HG03135 (cell line): Measurements from ENCODE around the gene CNTNAP5.

Source experiments
- ATAC-seq: cut with Tn5 transposase; IDR thresholded peaks from one replicate; pipeline ENCODE4 v1.9.1; 2021; ENCODE audit warnings: mild to moderate bottlenecking, moderate library complexity; ENCODE audit not compliant: unreplicated experiment

Gene CNTNAP5

DNA sequence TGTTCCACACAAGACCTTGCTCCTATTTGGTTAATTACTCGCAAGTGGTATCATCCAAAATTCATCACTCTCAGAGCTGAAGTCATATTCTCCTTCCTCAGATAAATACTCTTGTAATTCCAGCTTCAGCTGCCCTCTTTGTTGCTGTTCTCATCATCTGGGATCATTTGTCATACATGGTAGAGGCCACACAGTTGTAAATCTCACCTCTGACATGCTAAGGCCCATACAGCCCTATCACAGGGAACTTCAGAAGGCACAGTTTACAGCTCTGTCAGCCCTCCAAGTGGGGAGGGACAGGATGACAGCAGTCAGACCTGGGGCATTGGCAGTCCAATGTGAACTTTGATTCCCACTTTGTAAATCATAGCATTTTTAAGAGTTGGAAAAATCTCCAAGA lies 399.0 kb downstream of the CNTNAP5 start:
- no peak for ATAC-seq

DNA sequence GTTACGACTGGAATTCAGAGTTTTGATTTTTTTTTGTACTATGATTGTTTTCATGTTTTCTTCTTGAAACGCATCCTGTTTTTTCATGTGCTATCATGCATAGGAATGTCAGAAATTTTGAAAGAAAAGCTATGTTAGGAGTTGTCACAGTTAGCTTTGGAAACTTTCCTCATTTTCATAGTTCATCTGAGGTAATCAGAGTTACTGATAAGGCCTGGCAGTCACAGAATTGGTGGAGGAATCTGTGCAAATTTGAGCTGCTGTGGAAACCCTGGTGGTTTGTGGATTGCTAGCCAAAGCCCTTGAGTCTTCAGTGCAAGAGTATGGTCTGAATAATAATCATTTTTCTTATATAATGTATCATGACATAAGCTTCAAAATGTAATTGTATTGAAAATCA lies 401.0 kb downstream of the CNTNAP5 start:
- ATAC-seq = no peak

DNA sequence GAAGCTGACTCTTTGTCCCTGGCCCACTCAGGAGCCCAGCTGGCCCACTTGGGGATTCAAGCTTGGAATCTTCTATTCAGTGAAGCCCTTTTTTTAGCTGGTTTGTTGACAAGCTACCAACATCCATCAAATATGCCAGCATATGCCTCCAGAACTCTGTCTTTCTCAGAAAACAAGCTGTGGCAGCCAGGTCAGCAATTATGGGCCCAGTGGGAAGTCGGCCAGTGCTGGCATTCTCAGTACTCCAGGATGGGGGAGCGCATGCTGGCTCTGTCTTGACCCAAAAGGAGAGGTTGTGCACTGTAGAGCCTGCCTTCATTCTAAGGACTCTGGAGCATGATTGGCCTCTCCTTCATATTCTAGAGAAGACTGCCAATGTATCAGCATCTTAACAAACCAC lies 401.5 kb downstream of the CNTNAP5 start:
- ATAC-seq = no peak

DNA sequence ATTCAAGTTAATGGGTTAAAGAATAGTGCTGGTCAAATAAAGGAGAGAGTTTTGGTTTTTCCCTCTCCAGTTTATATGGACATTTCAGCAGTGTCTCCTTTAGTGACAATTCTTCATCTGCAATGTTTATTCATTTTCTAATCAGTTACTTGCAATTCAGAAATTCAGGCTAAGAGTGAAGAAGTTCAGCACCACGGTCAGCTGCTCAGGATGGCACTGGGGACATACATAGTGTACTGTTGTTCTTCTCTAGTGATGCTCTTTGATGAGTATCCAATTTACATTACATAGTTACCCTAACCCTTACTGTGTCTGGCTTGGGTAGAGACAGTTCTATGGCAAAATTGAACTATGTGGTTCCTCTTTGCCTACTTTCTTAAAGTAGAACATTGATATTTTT lies 412.7 kb downstream of the CNTNAP5 start:
- ATAC-seq = no peak

DNA sequence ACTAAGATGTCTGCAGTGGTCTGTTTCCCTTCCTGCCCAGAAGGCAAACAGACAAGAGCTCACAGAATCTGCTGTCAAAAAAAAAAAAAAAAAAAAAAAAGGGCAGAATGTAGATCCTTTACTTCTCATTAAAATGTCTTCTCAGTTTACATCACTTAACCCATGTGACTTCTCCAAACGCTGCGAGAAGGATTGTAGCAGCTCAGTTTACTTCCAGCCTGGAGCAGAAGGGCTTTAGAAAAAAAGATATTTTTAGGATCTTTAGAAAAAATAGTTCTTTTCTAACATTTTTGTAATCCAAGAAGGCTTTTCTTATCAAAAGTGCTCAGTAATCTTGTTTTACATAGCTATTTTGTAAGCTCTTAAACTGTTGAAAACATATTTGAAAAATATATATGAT lies 425.4 kb downstream of the CNTNAP5 start:
- ATAC-seq = no peak

DNA sequence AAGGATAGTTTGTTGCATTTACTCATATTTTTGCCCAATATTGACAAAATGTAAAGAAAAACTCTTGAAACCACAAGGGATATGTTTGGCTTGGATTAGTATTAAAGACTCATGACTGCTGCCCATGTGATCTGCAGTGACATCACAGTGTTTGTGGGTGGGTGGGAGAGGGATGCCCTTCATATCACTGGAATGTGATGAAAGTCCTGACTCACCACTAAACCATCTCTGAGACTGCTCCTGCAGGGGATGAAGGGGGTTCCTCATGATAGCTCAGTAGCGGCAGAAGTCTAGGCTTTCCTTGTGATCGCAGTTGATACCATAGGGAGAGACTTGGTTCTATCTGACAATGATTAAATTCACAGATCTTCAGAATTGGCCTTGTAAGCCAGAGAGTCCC lies 451.2 kb downstream of the CNTNAP5 start:
- no peak for ATAC-seq

DNA sequence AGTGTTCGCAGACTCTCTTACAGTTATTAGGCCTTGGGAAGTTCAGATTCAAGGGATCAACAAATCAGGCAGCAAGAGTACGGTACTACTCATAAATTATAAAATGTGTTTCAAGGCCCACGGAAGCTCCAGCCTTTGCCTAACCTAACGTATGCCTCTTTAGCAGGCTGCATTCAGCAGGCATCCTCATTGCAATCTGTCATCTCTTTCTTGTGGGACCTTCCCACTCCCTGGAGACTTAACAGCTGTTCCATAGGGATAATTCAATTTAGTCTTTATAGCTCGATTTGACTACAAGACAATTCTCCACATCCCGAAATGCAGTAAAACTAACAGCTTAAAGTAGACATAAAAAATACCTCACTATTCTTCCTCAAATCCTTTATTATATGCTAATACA lies 453.7 kb downstream of the CNTNAP5 start:
- no peak for ATAC-seq

DNA sequence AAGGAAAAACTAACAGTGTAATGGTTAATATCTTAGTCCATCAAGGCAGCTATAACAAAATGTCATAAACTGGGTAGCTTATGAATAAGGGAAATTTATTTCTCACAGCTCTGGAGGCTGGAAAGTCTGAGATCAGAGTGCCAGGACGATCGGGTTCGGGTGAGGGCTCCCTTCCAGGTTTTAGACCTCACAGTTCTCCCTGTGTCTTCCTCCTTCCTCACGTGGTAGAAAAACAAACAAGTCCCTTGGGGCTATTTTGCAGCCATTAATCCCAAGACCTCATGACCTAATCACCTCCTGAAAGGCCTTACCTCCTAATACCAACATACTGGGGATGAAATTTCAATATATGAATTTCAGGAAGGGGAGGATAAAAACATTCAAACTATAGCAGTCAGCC lies 455.9 kb downstream of the CNTNAP5 start:
- ATAC-seq = no peak

DNA sequence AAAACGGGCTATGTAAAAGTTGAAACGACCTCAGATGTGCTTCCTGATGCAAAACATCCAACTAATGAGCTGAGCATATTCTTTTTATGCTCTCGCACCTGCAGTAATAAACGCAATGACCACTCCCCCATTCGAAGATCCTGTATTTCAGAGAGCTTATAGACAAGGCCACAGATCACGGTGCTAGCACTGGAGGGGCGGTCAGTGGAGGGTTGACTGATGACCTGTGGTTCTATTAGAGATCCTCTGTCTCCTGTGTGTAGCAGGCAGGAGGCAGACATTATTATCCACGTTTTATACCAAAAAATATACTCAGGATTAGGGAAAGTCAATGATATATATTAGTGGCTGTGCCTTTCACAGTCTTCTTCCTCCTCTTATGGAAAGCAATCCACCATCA lies 457.0 kb downstream of the CNTNAP5 start:
- ATAC-seq = no peak

DNA sequence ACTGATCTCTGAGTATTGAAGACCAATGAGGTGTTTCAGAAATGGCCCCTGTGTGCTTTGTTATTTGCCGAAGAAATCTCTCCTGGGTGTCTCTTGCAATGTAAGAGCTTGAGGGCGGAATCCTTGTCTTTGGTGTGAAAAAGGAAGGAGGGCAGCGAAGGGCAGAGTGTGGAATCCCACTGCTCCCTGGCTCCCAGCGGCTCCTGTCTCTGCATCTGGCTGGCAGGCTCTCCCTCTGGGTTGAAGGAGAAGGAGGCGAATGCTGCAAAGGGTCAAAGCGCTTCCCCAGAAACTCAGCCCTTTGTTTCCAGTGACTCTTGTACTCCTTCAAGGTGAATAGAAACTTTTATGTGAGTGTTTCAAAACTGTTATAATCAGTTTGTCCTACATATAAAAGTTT lies 457.5 kb downstream of the CNTNAP5 start:
- no peak for ATAC-seq

DNA sequence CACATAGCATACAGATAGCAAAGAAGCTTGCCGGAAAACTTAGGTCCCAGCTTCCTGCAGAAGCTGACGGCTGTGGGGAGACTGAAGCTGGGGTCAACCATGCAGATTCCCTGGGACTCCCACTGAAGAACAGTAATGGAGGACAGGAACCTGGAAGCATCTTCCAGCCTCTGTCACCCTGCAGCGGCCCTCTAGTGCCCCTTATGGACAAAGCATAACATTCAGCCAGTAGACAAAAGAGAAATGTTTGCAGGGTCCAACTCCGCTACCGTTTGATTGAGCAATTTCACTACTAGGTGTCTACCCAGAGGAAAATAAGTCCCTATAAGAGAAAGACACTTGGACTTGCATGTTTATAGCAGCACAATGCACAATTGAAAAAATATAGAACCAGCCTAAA lies 460.6 kb downstream of the CNTNAP5 start:
- no peak for ATAC-seq

DNA sequence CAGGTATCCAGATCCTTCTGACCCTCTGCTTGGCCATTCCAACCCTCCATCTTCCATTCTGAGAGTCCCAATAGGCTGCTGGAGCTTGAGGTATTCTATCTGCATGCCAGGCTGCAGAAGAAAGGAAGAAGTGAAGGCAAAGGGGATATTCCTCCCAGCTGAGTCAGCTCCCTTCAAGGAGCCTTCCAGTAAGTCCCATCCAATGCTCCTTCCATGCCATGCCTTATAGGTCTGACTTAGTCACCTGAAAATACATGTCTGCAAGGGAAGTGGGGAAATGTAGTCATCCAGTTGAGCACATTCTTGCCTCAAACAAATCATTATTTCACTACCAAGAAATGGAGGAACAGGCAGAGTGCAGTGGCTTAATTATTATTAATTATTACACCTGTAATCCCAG lies 464.6 kb downstream of the CNTNAP5 start:
- no peak for ATAC-seq

DNA sequence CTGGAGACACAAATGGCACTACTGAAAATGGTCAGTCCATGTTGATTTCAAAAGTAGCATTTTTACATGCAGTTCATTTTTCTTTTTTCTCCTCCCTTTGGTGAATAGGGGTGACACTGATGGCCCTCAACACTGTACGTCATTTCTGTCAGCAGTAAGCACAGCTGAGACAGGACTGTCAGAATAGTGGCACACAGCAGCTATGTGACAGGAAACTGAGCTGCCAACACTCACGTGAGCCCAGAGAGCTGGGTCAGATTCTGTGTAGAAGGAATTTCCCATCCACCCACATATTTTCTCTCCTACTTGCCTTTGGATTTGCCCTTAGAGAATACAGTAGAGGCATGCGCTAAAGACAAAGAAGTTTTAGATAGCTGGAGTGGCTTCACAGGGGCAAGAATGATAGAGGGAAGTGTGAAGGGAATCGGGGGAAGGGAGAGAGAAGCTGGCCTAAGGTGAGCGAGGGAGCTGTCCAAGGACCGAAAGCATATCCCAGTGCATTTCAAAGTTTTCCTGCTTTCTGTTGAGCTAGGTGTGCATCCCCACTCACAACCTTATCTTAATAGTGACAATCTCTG lies 476.6 kb downstream of the CNTNAP5 start:
- no peak for ATAC-seq

DNA sequence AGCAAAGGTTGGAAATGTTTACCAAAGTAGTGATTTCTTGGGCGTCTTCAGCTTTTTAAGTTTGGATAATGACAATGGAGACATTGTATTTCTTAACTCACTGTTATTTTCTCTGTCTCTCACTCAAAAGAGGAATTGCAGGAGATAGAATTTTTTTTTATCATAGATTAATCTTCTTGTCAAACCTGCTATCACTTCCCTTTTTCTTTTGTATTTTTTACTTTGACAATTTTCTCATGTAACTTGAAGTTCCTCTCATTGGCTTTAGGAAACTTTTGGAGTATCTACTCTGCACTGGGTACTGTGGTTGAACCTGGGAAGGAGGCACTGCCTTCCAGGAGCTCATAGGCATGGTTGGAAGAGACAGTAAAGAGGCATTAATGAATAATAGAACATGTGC lies 489.1 kb downstream of the CNTNAP5 start:
- ATAC-seq = no peak

DNA sequence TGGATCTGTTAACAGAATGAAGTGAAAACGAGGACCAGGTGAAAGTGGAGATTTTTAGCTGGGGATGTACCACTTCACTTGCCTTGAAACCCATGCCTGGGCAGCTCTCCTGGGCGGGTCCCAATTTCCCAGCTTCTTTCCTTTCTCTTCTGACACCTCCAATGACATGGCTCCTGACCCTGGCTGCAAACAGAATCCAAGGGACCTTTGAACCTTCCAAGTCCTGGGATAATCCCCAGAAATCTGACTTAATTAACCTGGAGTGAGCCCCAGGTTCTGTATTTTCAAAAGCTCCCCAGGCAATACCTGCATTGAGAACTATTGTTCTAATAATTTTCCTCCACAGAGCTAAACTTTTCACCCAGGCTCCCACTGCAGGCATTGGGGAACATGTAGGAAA lies 495.9 kb downstream of the CNTNAP5 start:
- ATAC-seq = no peak

DNA sequence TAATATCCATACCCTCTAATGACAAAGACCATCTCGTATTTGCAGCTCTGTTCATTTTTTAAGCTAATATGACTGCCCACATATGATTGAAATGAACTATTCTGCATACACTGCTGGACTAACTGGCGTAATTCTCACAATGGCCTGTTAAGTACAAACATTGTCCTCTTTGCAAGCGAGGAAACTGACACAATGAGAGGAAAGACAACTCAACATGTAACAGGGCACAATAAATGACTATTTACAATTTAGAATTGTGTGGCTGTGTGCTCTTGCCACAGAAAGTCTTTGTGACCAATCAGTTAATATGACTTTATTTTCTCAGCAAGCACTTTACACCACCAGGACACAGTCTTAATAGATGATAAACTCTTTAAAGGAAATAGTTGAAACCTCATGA lies 498.0 kb downstream of the CNTNAP5 start:
- no peak for ATAC-seq

DNA sequence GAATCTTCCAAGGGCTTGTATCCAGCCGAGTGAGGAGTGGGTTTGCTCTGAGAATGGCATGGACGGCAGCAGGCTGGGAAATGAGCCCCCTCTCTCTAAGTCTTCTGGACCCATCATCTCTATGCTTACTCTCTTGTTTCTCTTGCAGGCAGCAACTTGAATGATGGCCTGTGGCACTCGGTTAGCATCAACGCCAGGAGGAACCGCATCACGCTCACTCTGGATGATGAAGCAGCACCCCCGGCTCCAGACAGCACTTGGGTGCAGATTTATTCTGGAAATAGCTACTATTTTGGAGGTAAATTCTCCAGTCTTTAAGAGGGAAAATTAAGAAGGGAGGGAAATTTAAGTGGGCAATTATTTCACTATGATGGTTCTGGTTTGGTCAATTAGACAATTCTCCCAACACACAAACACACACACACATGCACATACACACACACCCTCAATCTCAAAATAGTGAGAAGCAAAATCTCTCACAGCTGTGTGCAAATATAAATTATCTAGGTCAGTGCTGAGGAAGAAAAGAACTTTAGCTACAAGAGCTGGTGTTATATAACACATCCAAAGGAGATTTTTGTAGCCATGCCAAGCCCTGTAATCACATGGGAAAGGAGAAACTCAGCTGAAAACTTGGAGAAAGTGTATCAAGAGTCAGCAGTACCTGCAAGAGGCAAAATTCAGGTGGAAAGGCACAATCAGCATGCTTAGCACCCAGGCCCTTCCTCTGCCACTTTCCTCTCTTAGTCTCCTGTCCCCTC lies 499.2 kb downstream of the CNTNAP5 start:
- ATAC-seq = no peak

DNA sequence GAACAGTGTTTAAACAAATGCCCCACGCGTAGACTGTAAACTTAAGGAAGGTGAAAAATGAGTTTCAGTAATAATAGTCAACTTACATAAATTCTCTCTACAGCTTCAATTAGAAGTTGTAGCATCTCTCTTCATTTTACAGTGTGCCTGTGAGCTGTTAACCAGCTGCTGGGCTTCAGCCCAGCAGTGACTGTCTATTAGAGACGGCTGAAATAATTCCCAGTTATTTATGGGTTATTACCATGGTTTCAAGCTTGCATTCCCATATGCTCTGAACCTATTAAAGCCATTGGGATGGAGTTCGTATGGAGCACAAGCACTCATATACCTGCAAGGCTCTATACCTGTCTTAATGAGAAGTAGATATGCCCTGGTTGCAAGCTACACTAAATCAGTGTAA lies 501.1 kb downstream of the CNTNAP5 start:
- ATAC-seq = no peak

DNA sequence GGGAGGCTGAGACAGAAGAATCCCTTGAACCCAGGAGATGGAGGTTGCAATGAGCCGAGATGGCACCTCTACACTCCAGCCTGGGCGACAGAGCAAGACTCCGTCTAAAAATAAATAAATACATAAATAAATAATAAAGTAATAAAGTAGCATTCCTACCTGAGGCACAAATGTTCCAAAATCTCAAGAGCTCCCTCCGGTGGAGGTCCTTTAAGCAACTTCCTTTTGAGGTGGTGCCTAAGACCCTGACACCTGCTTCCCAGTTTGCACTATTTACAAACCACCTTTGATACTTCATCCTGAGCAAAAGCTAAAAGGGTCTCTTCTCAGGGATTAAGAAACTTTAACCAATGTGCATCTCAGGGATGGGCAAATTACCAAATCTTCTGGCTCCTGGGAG lies 505.1 kb downstream of the CNTNAP5 start:
- no peak for ATAC-seq

DNA sequence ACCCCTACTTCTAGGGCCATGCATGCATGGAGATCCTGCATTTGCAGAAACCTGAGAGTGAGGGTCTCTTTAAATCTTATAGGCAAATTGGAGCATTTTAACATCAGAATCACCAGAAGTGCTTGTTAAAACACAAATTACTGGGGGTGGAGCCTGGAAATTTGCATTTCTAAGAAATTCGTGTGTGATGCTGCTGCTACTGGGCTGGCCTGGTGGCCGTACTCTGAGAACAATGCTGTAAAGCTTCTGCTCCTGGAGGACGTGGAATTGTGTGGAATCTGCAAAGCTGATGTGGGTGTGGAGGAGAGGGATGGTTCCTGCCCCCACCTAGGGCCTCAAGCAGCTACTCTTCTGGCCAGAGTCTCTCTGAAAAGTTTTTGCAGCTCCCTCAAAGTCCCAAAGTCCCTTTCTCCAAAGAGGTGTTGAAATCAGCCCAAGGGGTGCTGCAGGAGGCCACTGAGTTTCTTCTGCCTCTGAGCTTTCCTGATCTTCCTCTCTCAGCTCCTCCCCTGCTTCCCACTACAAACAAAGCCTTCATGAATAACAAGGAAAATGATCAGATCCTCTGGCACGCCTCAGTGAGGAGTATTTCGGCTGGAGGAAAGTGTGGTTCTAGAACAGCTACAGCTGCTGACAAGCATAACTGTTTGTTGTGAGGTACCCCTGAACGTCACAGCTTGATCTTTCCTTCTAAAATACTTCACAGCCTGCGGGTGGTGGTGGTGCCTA lies 508.3 kb downstream of the CNTNAP5 start:
- no peak for ATAC-seq

DNA sequence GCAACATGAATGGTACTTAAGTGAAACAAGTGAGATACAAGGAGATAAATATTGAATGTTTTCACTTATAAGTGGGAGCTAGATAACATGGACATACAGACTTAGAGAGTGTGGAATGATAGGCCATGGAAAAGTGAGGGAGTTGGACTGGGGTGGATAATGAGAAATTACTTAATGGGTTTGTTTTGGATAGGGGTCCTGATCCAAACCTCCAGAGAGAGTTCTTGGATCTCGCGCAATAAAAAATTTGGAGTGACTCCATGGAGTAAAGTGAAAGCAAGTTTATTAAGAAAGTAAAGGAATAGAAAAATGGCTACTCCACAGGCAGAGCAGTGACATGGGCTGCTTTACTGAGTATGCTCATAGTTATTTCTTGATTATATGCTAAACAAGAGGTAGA lies 508.9 kb downstream of the CNTNAP5 start:
- ATAC-seq = no peak

DNA sequence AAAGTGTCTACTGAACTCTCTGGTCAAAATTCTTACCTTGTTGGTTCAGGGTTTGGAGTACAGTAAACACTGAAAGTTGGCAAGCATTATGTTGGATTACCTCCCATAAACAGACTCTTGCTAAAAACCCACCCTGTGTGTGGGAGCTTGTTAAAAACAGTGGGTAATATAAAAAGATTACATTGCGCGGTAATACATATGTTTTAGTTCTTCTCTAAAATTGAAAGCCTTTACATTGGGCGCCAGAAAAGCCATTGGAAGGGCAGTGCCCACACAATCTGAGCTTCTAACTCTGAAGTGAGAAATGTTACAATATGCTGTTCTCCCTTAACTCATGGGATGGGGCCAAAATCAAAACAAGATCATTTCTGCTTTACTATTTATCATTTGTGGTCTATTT lies 510.7 kb downstream of the CNTNAP5 start:
- ATAC-seq = no peak
